Adrenal gland (tissue), 5 donors: ENCODE results near the gene ITFG1.

ENCODE experiments used
- CTCF ChIP-seq, 6 experiments: fragments of 450-650 bp in 4 of 6; fragments of 200-600 bp in 2 of 6; sonication (generic) in 1 of 6; IDR thresholded peaks; 1 replicate in 5 of 6; 2 replicates in 1 of 6; pipeline versions ENCODE4 v1.5.1 to v1.8.0; 2016 to 2021; ENCODE audit warnings: antibody characterized with exemption in 6 of 6, mild to moderate bottlenecking in 2 of 6, moderate library complexity in 1 of 6
- POLR2A ChIP-seq, 2 donors: fragments of 450-650 bp; IDR thresholded peaks; one replicate each; pipeline ENCODE4 v1.6.1; 2017; ENCODE audit warnings: antibody characterized with exemption in 2 of 2, mild to moderate bottlenecking in 2 of 2, moderate library complexity in 1 of 2
- donor health status: DM: no; HTN: no; CAD: no.

DNA sequence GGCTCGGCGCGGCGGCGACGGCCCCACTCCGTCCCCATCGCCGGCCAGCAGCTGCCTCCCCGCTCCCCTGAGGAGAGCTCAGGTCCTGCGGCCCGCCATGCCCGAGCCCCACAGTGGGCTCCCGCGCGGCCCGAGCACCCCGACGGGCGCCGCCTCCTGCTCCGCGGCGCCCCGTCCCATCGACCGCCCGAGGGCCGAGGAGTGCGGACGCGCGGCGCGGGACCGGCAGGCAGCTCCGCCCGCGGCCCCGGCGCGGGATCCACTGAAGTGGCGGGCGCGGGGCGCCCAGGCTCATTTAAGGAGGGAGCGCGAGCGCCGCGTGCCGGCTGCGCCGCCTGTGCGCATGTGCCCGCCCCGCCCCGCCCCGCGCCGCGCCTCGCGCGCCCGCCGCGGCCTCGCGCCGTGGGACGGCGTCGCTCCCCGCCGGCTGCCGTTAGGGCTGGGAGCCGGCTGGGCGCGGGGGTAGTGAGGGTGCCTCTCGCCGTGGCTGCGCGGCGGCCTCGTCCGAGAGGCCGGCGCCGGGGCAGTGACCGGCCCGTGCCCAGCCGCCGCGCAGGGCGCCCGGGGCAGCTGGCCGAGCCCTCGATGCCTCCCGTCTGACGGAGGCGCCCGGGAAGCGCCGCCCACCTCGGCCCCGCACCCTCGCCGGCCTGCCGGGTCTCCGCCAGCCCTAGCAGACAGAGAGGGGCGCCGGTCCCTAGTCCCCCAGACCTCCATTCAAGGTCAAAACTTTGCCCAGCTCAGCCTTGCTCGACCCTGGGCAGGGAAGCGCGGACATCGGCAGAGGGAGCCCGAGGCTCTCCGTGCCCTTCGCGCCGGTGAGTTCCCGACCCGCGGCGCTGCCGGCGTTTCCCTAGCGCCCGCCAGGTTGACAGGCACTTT lies 316.9 kb downstream of the ITFG1 start, which contains the start of gene NETO2:
- peak; percentile 20 to 57 (median 46) for TF ChIP-seq CTCF (IDR thresholded peaks at IDR 0.05)
- TF ChIP-seq POLR2A (IDR thresholded peaks at IDR 0.05): peak in 1 of 2 donors; percentile 38
